GM21526 (cell line): ENCODE measurements around the gene ELAPOR2.
A peak's percentile ranks its signal among the peaks of the same experiment; 100 is the strongest.
"Not testable (repeated sequence)": the region's sequence is repeated elsewhere in the genome, so short reads cannot be mapped to it uniquely, and the experiment has no call there.

ENCODE experiments used
- ATAC-seq: cut with Tn5 transposase; IDR thresholded peaks from one replicate; pipeline ENCODE4 v1.9.1; 2021; ENCODE audit warnings: moderate library complexity; ENCODE audit not compliant: unreplicated experiment, low FRiP score

ELAPOR2 gene

GRCh38 chr7:87044713-87045112 is 14.7 kb downstream of the ELAPOR2 start:
- ATAC-seq, result not testable (repeated sequence)

GRCh38 chr7:87041586-87041985 is 17.9 kb downstream of the ELAPOR2 start:
- not testable (repeated sequence) for ATAC-seq

- not testable (repeated sequence) for ATAC-seq
Observed at GRCh38 chr7:87039691-87040299, 19.7 kb downstream of the ELAPOR2 start.

GRCh38 chr7:87038993-87039690 is 20.3 kb downstream of the ELAPOR2 start:
- ATAC-seq, result no peak

GRCh38 chr7:87036985-87037384 is 22.5 kb downstream of the ELAPOR2 start:
- no peak for ATAC-seq

GRCh38 chr7:87032604-87033339 is 26.7 kb downstream of the ELAPOR2 start:
- no peak for ATAC-seq

GRCh38 chr7:87029078-87029477 is 30.4 kb downstream of the ELAPOR2 start:
- no peak for ATAC-seq

GRCh38 chr7:87028636-87029035 is 30.8 kb downstream of the ELAPOR2 start:
- ATAC-seq, result no peak

GRCh38 chr7:87027900-87028299 is 31.6 kb downstream of the ELAPOR2 start:
- ATAC-seq, result peak; percentile 99

- ATAC-seq, result no peak
Observed at GRCh38 chr7:87021285-87021684, 38.2 kb downstream of the ELAPOR2 start.

GRCh38 chr7:87016606-87017005 is 42.8 kb downstream of the ELAPOR2 start:
- no peak for ATAC-seq

GRCh38 chr7:87013840-87014190 is 45.6 kb downstream of the ELAPOR2 start:
- ATAC-seq, result no peak

GRCh38 chr7:87013136-87013839 is 46.2 kb downstream of the ELAPOR2 start:
- no peak for ATAC-seq
